H9 (cell line): ENCODE data around the gene TRIM65. TPM values are rescaled to one million over a fixed set of nuclear protein-coding genes. Genes with fewer than 3 reads are reported as not detected.

Experiments
- DNase-seq: peaks from one replicate; pipeline ENCODE4 v3.0.0-alpha.2; 2017
- H2AFZ ChIP-seq: one replicate; pipeline ENCODE4 v1.6.1; 2013; ENCODE audit warnings: mild to moderate bottlenecking, low read length, control low read depth, moderate library complexity
- H2AK5ac ChIP-seq: 2 replicates; pipeline ENCODE4 v1.6.1; 2013; ENCODE audit warnings: low read length, control low read depth, mixed read lengths; ENCODE audit not compliant: insufficient read length
- H2BK120ac ChIP-seq: one replicate; pipeline ENCODE4 v1.6.1; 2013; ENCODE audit warnings: low read depth, mild to moderate bottlenecking, low read length, control low read depth, inconsistent platforms; ENCODE audit not compliant: poor library complexity, severe bottlenecking
- H2BK12ac ChIP-seq: 2 replicates; pipeline ENCODE4 v1.6.1; 2013; ENCODE audit warnings: low read length, control low read depth, mixed read lengths, low read depth; ENCODE audit not compliant: insufficient read length
- H2BK15ac ChIP-seq: 2 replicates; pipeline ENCODE4 v1.6.1; 2013; ENCODE audit warnings: low read depth, low read length, control low read depth
- H2BK20ac ChIP-seq: one replicate; pipeline ENCODE4 v1.6.1; 2013; ENCODE audit warnings: low read depth, mild to moderate bottlenecking, low read length, control low read depth, inconsistent platforms; ENCODE audit not compliant: poor library complexity, severe bottlenecking
- H2BK5ac ChIP-seq: 2 replicates; pipeline ENCODE4 v1.6.1; 2013; ENCODE audit warnings: low read length, control low read depth, mixed read lengths; ENCODE audit not compliant: insufficient read length
- H3K14ac ChIP-seq: 2 replicates; pipeline ENCODE4 v1.6.1; 2013; ENCODE audit warnings: low read length, control low read depth; ENCODE audit not compliant: insufficient read depth
- H3K18ac ChIP-seq: 2 replicates; pipeline ENCODE4 v1.6.1; 2013; ENCODE audit warnings: low read depth, mild to moderate bottlenecking, mixed read lengths, low read length, control low read depth; ENCODE audit not compliant: insufficient read length
- H3K23ac ChIP-seq: 2 replicates; pipeline ENCODE4 v1.6.1; 2013; ENCODE audit warnings: low read length, control low read depth, mixed read lengths, low read depth; ENCODE audit not compliant: insufficient read length
- H3K23me2 ChIP-seq: 2 replicates; pipeline ENCODE4 v1.6.1; 2013; ENCODE audit warnings: low read depth, mild to moderate bottlenecking, mixed read lengths, low read length, control low read depth; ENCODE audit not compliant: insufficient read length, poor library complexity, severe bottlenecking
- H3K27ac ChIP-seq: 2 replicates; pipeline ENCODE4 v1.5.1; 2013; ENCODE audit warnings: low read length, control low read depth, mixed read lengths, low read depth; ENCODE audit not compliant: insufficient read length
- H3K27me3 ChIP-seq: 2 replicates; pipeline ENCODE4 v1.6.1; 2013; ENCODE audit warnings: low read length, control low read depth, inconsistent platforms; ENCODE audit not compliant: insufficient read depth
- H3K4ac ChIP-seq: 2 replicates; pipeline ENCODE4 v1.6.1; 2013; ENCODE audit warnings: low read depth, mild to moderate bottlenecking, control low read depth, inconsistent platforms, low read length, moderate library complexity
- H3K4me1 ChIP-seq: 2 replicates; pipeline ENCODE4 v1.6.1; 2013; ENCODE audit warnings: low read length, control low read depth, inconsistent platforms; ENCODE audit not compliant: insufficient read depth
- H3K4me2 ChIP-seq: 2 replicates; pipeline ENCODE4 v1.6.1; 2013; ENCODE audit warnings: low read length, control low read depth, mixed read lengths; ENCODE audit not compliant: insufficient read length, insufficient read depth
- H3K56ac ChIP-seq: 2 replicates; pipeline ENCODE4 v1.6.1; 2013; ENCODE audit warnings: low read depth, mild to moderate bottlenecking, mixed read lengths, low read length, control low read depth; ENCODE audit not compliant: insufficient read length
- H3K79me1 ChIP-seq: 2 replicates; pipeline ENCODE4 v1.6.1; 2013; ENCODE audit warnings: low read depth, mild to moderate bottlenecking, moderate library complexity, low read length, control low read depth, inconsistent platforms; ENCODE audit not compliant: insufficient read depth, poor library complexity, severe bottlenecking
- H3K79me2 ChIP-seq: 2 replicates; pipeline ENCODE4 v1.6.1; 2013; ENCODE audit warnings: low read length, control low read depth, inconsistent platforms; ENCODE audit not compliant: insufficient read depth
- H3K9ac ChIP-seq: 2 replicates; pipeline ENCODE4 v1.6.1; 2013; ENCODE audit warnings: low read length, control low read depth, mixed read lengths; ENCODE audit not compliant: insufficient read length; ENCODE audit errors: extremely low read depth
- H3K9me3 ChIP-seq: one replicate; pipeline ENCODE4 v1.6.1; 2013; ENCODE audit warnings: low read depth, low read length, inconsistent platforms; ENCODE audit not compliant: control insufficient read depth
- H3T11ph ChIP-seq: one replicate; pipeline ENCODE4 v1.6.1; 2013; ENCODE audit warnings: mild to moderate bottlenecking, low read length, control low read depth, inconsistent platforms
- H4K20me1 ChIP-seq: one replicate; pipeline ENCODE4 v1.6.1; 2013; ENCODE audit not compliant: control insufficient read depth, insufficient read length, insufficient read depth
- H4K5ac ChIP-seq: 2 replicates; pipeline ENCODE4 v1.6.1; 2013; ENCODE audit warnings: low read depth, mild to moderate bottlenecking, mixed read lengths, low read length, control low read depth; ENCODE audit not compliant: insufficient read length
- H4K8ac ChIP-seq: replicated peaks from 2 replicates; pipeline ENCODE4 v1.6.1; 2013; ENCODE audit warnings: low read length, control low read depth, mixed read lengths, low read depth; ENCODE audit not compliant: insufficient read length
- H4K91ac ChIP-seq: 2 replicates; pipeline ENCODE4 v1.6.1; 2013; ENCODE audit warnings: low read depth, mild to moderate bottlenecking, moderate library complexity, mixed read lengths, low read length, control low read depth; ENCODE audit not compliant: insufficient read length
- H3K27ac Mint-ChIP-seq, 3 experiments: 2 replicates in 2 of 3; 3 replicates in 1 of 3; pipeline ENCODE4 v1.8.0; 2020 to 2021; ENCODE audit warnings: mixed read lengths in 3 of 3, mild to moderate bottlenecking in 1 of 3, moderate library complexity in 1 of 3
- H3K27me3 Mint-ChIP-seq: 2 replicates; pipeline ENCODE4 v1.8.0; 2021; ENCODE audit warnings: low read depth, mild to moderate bottlenecking, moderate library complexity, mixed read lengths
- H3K36me3 Mint-ChIP-seq, 3 experiments: 2 replicates in 2 of 3; 3 replicates in 1 of 3; pipeline ENCODE4 v1.8.0; 2020 to 2021; ENCODE audit warnings: low read depth in 3 of 3, mixed read lengths in 3 of 3; ENCODE audit not compliant: insufficient read depth in 1 of 3
- H3K4me1 Mint-ChIP-seq, 2 experiments: 2 replicates each; pipeline ENCODE4 v1.8.0; 2020; ENCODE audit warnings: mixed read lengths in 2 of 2
- H3K4me3 Mint-ChIP-seq, 2 experiments: 2 replicates in 1 of 2; 3 replicates in 1 of 2; pipeline ENCODE4 v1.8.0; 2020 to 2021; ENCODE audit warnings: mild to moderate bottlenecking in 2 of 2, mixed read lengths in 2 of 2, moderate library complexity in 1 of 2
- H3K9me3 Mint-ChIP-seq, 2 experiments: 2 replicates in 1 of 2; 3 replicates in 1 of 2; pipeline ENCODE4 v1.8.0; 2020; ENCODE audit warnings: mild to moderate bottlenecking in 2 of 2, mixed read lengths in 2 of 2, moderate library complexity in 1 of 2
- WGBS: extraction: QIAGEN DNeasy Blood & Tissue Kit; methylation state at CpG from one replicate; pipeline ENCODE4 v1.1.7; 2013; ENCODE audit warnings: missing lambda C conversion rate, low lambda C conversion rate, mixed read lengths; ENCODE audit not compliant: insufficient read length; ENCODE audit errors: extremely low coverage; 5-methylcytosine and 5-hydroxymethylcytosine counted together
- total RNA-seq: library from RNA; stranded (reverse); gene quantifications from 2 replicates; pipeline ENCODE4 v1.2.1, GENCODE V29; 2021
- TF ChIP-seq, protein P1 (sequence below): fragments of 200-600 bp; sonication (generic); conservative IDR thresholded peaks from 3 replicates; pipeline ENCODE4 v1.8.0; 2021; ENCODE audit warnings: antibody characterized with exemption, mild to moderate bottlenecking

The TRIM65 gene
- total RNA-seq, 1 experiment from 2014 or later = 34.1 TPM

DNA sequence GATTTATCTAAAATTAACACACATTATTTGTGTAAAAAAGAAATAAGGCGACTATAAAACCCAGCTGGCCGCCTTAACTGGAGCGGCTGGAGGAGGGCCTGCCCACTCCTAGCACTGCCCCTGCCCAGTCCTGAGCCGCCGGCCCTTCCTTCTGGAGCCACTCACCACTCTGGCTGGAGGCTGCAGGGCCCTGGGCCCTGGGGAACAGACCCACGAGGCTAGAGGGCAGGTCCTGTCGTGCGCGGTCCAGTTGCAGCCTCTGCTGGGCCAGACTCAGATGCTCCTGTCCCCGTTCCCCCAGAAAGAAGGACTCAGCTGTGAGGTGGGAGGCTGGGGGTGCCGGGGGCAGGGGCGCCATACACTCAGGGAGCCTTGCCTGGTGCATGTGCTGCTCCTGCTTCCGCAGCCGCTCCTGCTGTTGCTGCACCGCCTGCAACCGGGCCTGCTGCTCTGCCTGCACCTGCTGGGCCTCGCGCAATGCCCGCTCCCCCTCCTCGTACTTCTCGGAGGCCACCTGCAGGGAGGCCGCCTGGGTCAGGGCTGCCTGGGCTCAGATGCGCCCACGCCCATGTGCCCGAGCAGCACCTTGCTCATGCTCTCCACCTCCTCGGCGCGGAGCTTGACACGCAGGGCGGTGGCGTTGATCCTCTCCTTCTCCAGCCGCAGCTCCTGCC lies 16.9 kb upstream of the TRIM65 start:
- Histone ChIP-seq H2BK20ac (no peak overlapping the region), H3K23me2 (peaks cover 3% of the 10 kb centered on the region), H3K9ac (no peak overlapping the region), H3K4me1 (no peaks in the 10 kb centered on the region), H3K4ac (no peak overlapping the region), H3K79me2 (no peaks in the 10 kb centered on the region), H3K56ac (no peak overlapping the region), H3K79me1 (no peaks in the 10 kb centered on the region), H4K5ac (no peak overlapping the region), H4K91ac (no peak overlapping the region), H3T11ph (no peak overlapping the region), H3K14ac (no peak overlapping the region), H3K27me3 (no peaks in the 10 kb centered on the region), H2AK5ac (no peak overlapping the region), H2BK12ac (no peak overlapping the region), H3K4me2 (no peak overlapping the region), H2BK15ac (no peak overlapping the region), H2BK120ac (no peak overlapping the region), H4K8ac (no peak overlapping the region), H3K27ac (no peak overlapping the region), H3K18ac (no peak overlapping the region), H2AFZ (no peak overlapping the region), H3K23ac (no peak overlapping the region), H2BK5ac (no peak overlapping the region), H4K20me1 (no peaks in the 10 kb centered on the region), H3K9me3 (no peaks in the 10 kb centered on the region)
- no CpG with 5 or more reads among the region's 32 CpGs for WGBS
- TF ChIP-seq, protein P1, sequence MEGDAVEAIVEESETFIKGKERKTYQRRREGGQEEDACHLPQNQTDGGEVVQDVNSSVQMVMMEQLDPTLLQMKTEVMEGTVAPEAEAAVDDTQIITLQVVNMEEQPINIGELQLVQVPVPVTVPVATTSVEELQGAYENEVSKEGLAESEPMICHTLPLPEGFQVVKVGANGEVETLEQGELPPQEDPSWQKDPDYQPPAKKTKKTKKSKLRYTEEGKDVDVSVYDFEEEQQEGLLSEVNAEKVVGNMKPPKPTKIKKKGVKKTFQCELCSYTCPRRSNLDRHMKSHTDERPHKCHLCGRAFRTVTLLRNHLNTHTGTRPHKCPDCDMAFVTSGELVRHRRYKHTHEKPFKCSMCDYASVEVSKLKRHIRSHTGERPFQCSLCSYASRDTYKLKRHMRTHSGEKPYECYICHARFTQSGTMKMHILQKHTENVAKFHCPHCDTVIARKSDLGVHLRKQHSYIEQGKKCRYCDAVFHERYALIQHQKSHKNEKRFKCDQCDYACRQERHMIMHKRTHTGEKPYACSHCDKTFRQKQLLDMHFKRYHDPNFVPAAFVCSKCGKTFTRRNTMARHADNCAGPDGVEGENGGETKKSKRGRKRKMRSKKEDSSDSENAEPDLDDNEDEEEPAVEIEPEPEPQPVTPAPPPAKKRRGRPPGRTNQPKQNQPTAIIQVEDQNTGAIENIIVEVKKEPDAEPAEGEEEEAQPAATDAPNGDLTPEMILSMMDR = no peak
- H3K4me1 Mint-ChIP-seq = peaks cover 2 to 5% of the 10 kb centered on the region in 2 experiments; a peak in 2 of 4 replicates
- no peaks in the 10 kb centered on the region for H3K27me3 Mint-ChIP-seq
- no peaks in the 10 kb centered on the region for H3K9me3 Mint-ChIP-seq
- no peak overlapping the region for H3K4me3 Mint-ChIP-seq
- no peak for DNase-seq
- H3K36me3 Mint-ChIP-seq = peaks cover 0 to 18% (median 2%) of the 10 kb centered on the region in 3 experiments; a peak in 5 of 7 replicates
- H3K27ac Mint-ChIP-seq = no peak overlapping the region
